Thyroid gland (tissue), 4 donors: Measurements from ENCODE around the gene COASY.

ENCODE experiments used
- CTCF ChIP-seq, 6 experiments: fragments of 200-600 bp in 3 of 6; fragments of 450-650 bp in 3 of 6; sonication (generic) in 3 of 6; IDR thresholded peaks; one replicate each; pipeline ENCODE4 v1.5.1; 2016 to 2019; ENCODE audit warnings: antibody characterized with exemption in 6 of 6, mild to moderate bottlenecking in 2 of 6, inconsistent platforms in 1 of 6, moderate library complexity in 1 of 6
- POLR2A ChIP-seq, 2 donors: fragments of 450-650 bp; IDR thresholded peaks; one replicate each; pipeline ENCODE4 v1.6.1; 2017; ENCODE audit warnings: antibody characterized with exemption in 2 of 2, mild to moderate bottlenecking in 2 of 2, moderate library complexity in 1 of 2

GRCh38 chr17:42531455-42532354, 30.2 kb upstream of the COASY start:
- TF ChIP-seq CTCF (IDR thresholded peaks at IDR 0.05) (peak; percentile 15 to 65 (median 47)), POLR2A (IDR thresholded peaks at IDR 0.05) (peak; percentile 32 to 50)
